Measurements from ENCODE around the gene TBCCD1.
"Not testable (repeated sequence)": the region's sequence is repeated elsewhere in the genome, so short reads cannot be mapped to it uniquely, and the experiment has no call there.

TBCCD1 gene

GRCh38 chr3:186517218-186517617, 49.9 kb downstream of the TBCCD1 start:
- FAIRE-seq, result no peak

GRCh38 chr3:186516646-186517045, 50.5 kb downstream of the TBCCD1 start:
- FAIRE-seq, result no peak

- FAIRE-seq, result no peak
Measured at GRCh38 chr3:186515125-186515524, 52.0 kb downstream of the TBCCD1 start.

GRCh38 chr3:186514296-186515002, 52.7 kb downstream of the TBCCD1 start:
- no peak for FAIRE-seq

GRCh38 chr3:186513386-186513785, 53.8 kb downstream of the TBCCD1 start:
- FAIRE-seq, result no peak

- no peak for FAIRE-seq
Measured at GRCh38 chr3:186512570-186513302, 54.4 kb downstream of the TBCCD1 start.

GRCh38 chr3:186511702-186512101, 55.4 kb downstream of the TBCCD1 start:
- FAIRE-seq, result no peak

- FAIRE-seq, result no peak
Measured at GRCh38 chr3:186511245-186511644, 55.9 kb downstream of the TBCCD1 start.

- no peak for FAIRE-seq
Measured at GRCh38 chr3:186510374-186511079, 56.6 kb downstream of the TBCCD1 start.

GRCh38 chr3:186509423-186509822, 57.7 kb downstream of the TBCCD1 start:
- FAIRE-seq, result no peak

GRCh38 chr3:186506857-186507256, 60.3 kb downstream of the TBCCD1 start:
- FAIRE-seq, result no peak

- no peak for FAIRE-seq
Measured at GRCh38 chr3:186506191-186506739, 60.9 kb downstream of the TBCCD1 start.

- FAIRE-seq, result no peak
Measured at GRCh38 chr3:186502966-186503712, 64.0 kb downstream of the TBCCD1 start.

GRCh38 chr3:186502138-186502948, 64.8 kb downstream of the TBCCD1 start:
- FAIRE-seq, result no peak

- not testable (repeated sequence) for FAIRE-seq
Measured at GRCh38 chr3:186499949-186500348, 67.2 kb downstream of the TBCCD1 start.

- FAIRE-seq, result not testable (repeated sequence)
Measured at GRCh38 chr3:186498022-186498421, 69.1 kb downstream of the TBCCD1 start.

GRCh38 chr3:186497608-186498007, 69.5 kb downstream of the TBCCD1 start:
- FAIRE-seq, result no peak

- FAIRE-seq, result no peak
Measured at GRCh38 chr3:186496635-186497034, 70.5 kb downstream of the TBCCD1 start.
